ENCODE results near the gene IGFBP1.

DNA sequence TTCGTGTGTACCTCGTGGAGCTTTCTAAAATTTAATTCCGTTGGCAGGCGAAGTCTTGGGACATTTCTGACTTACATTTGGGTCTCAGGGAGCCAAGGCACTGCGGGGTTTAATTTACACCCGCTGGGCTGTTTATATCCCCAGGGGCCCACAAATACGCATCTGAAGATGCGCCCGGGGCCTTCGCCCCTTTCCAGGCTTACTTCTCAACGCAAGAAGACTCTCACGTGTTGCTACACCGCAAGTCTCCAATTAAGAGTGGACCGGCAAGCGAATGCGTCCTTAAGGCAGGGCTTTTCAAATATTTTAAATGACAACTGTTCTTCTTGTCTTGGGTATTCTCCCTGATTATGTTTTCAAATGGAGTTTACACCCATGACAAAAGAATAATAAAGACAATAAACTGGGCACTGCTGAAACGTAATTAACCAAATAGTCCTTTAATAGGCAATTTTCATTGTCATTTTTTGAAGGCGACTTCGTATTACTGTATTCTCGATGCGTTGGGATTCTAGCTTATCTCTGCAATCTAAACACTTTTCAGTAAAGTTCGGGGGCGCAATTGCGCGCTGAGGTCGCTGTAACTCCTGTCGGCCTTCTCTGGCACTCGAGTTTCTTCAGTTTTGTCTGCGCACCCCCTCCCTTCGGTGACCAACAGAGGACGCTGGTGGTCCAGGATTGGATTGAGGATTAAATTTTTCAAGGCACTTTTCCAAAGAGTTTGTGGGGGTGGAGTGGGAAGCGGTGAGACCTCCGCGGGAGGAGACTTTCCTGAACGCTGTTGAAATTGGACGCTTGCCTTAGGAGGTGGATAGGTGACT is 33.6 kb downstream of the IGFBP1 start:
- TF ChIP-seq, protein P1, sequence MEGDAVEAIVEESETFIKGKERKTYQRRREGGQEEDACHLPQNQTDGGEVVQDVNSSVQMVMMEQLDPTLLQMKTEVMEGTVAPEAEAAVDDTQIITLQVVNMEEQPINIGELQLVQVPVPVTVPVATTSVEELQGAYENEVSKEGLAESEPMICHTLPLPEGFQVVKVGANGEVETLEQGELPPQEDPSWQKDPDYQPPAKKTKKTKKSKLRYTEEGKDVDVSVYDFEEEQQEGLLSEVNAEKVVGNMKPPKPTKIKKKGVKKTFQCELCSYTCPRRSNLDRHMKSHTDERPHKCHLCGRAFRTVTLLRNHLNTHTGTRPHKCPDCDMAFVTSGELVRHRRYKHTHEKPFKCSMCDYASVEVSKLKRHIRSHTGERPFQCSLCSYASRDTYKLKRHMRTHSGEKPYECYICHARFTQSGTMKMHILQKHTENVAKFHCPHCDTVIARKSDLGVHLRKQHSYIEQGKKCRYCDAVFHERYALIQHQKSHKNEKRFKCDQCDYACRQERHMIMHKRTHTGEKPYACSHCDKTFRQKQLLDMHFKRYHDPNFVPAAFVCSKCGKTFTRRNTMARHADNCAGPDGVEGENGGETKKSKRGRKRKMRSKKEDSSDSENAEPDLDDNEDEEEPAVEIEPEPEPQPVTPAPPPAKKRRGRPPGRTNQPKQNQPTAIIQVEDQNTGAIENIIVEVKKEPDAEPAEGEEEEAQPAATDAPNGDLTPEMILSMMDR (IDR thresholded peaks at IDR 0.05) = peak; percentile 13 to 73 (median 58)
- no peak for TF ChIP-seq POLR2A (IDR thresholded peaks at IDR 0.05)
